Kidney epithelial cell (primary cell): ENCODE results near the gene LHFPL6. TPM values are rescaled to one million over a fixed set of nuclear protein-coding genes. Genes with fewer than 3 reads are reported as not detected.

ENCODE experiments used
- DNase-seq: peaks from one replicate; pipeline ENCODE4 v3.0.0-alpha.2; 2010; ENCODE audit warnings: low read depth
- H3K27me3 ChIP-seq: 2 replicates; pipeline ENCODE4 v1.6.0; 2011; ENCODE audit warnings: low read length; ENCODE audit not compliant: control insufficient read depth, insufficient read depth
- H3K36me3 ChIP-seq: 2 replicates; pipeline ENCODE4 v1.5.1; 2011; ENCODE audit warnings: low read length; ENCODE audit not compliant: control insufficient read depth, insufficient read depth
- H3K4me3 ChIP-seq: 2 replicates; pipeline ENCODE4 v1.5.1; 2011; ENCODE audit warnings: low read depth, mild to moderate bottlenecking, control low read depth, low read length
- CTCF ChIP-seq: IDR thresholded peaks from 2 replicates; pipeline ENCODE4 v1.5.1; 2011; ENCODE audit warnings: mild to moderate bottlenecking, moderate library complexity, low read length, control low read depth, inconsistent platforms; ENCODE audit not compliant: insufficient read depth, poor library complexity, severe bottlenecking
- total RNA-seq: library from RNA; depleted of rRNA; stranded (reverse); fragments of >200 nt; gene quantifications from 2 replicates; pipeline ENCODE4 v1.2.3, GENCODE V29; 2015

LHFPL6 gene
- total RNA-seq, 1 donor from 2014 or later, result 7.0 TPM

GRCh38 chr13:39547108-39547507 is 55.9 kb downstream of the LHFPL6 start:
- no peaks in the 10 kb centered on the region for H3K27me3 ChIP-seq
- H3K36me3 ChIP-seq, result no peaks in the 10 kb centered on the region
- no peak for DNase-seq
- H3K4me3 ChIP-seq, result no peak overlapping the region
- no peak for TF ChIP-seq CTCF

- Histone ChIP-seq H3K36me3 (no peaks in the 10 kb centered on the region), H3K4me3 (no peak overlapping the region), H3K27me3 (no peaks in the 10 kb centered on the region)
- TF ChIP-seq CTCF, result no peak
- no peak for DNase-seq
Observed at GRCh38 chr13:39542361-39542760, 60.6 kb downstream of the LHFPL6 start.

GRCh38 chr13:39540929-39541605 is 61.9 kb downstream of the LHFPL6 start:
- Histone ChIP-seq H3K36me3 (no peaks in the 10 kb centered on the region), H3K4me3 (no peak overlapping the region), H3K27me3 (no peaks in the 10 kb centered on the region)
- no peak for DNase-seq
- TF ChIP-seq CTCF, result no peak

- H3K27me3 ChIP-seq, result no peaks in the 10 kb centered on the region
- DNase-seq, result no peak
- no peak for TF ChIP-seq CTCF
- H3K4me3 ChIP-seq, result no peak overlapping the region
- no peaks in the 10 kb centered on the region for H3K36me3 ChIP-seq
Observed at GRCh38 chr13:39538816-39539790, 63.9 kb downstream of the LHFPL6 start.

GRCh38 chr13:39536906-39537305 is 66.1 kb downstream of the LHFPL6 start:
- no peak for DNase-seq
- Histone ChIP-seq H3K4me3 (no peak overlapping the region), H3K36me3 (no peaks in the 10 kb centered on the region), H3K27me3 (no peaks in the 10 kb centered on the region)
- no peak for TF ChIP-seq CTCF
